ENCODE results near the gene ALKBH5. TPM values are rescaled to one million over a fixed set of nuclear protein-coding genes. Genes with fewer than 3 reads are reported as not detected.

ALKBH5 gene
- total RNA-seq, 1 donor from 2014 or later: 96.3 TPM

GRCh38 chr17:18182110-18182977 is 1.3 kb upstream of the ALKBH5 start:
- ATAC-seq (no peak), DNase-seq (ENCODE audit: low spot score) (no peak)
- intact Hi-C loops (cut with DNase I): no loop called here

- DNase-seq (ENCODE audit: low spot score): peak; percentile 94
- ATAC-seq: peak; percentile 78
- intact Hi-C loops (cut with DNase I): no loop called here
Measured at GRCh38 chr17:18182978-18183333, 672 bp upstream of the ALKBH5 start.

GRCh38 chr17:18184143-18185031 is 759 bp downstream of the ALKBH5 start:
- ATAC-seq (no peak), DNase-seq (ENCODE audit: low spot score) (peak; percentile 76)
- intact Hi-C loops (cut with DNase I): no loop called here

- ATAC-seq (no peak), DNase-seq (ENCODE audit: low spot score) (no peak)
- intact Hi-C loops (cut with DNase I): no loop called here
Measured at GRCh38 chr17:18185391-18185790, 1.8 kb downstream of the ALKBH5 start.

- intact Hi-C loops (cut with DNase I): no loop called here
- DNase-seq (ENCODE audit: low spot score): no peak
- no peak for ATAC-seq
Measured at GRCh38 chr17:18185832-18186626, 2.4 kb downstream of the ALKBH5 start.

- no peak for ATAC-seq
- DNase-seq (ENCODE audit: low spot score): no peak
- intact Hi-C loops (cut with DNase I): no loop called here
Measured at GRCh38 chr17:18186627-18186982, 3.0 kb downstream of the ALKBH5 start.

- DNase-seq (ENCODE audit: low spot score) (no peak), ATAC-seq (no peak)
- intact Hi-C loops (cut with DNase I): no loop called here
Measured at GRCh38 chr17:18187226-18187625, 3.6 kb downstream of the ALKBH5 start.

GRCh38 chr17:18187821-18188761 is 4.5 kb downstream of the ALKBH5 start:
- DNase-seq (ENCODE audit: low spot score) (no peak), ATAC-seq (no peak)
- intact Hi-C loops (cut with DNase I): no loop called here

- no peak for DNase-seq (ENCODE audit: low spot score)
- intact Hi-C loops (cut with DNase I): no loop called here
- no peak for ATAC-seq
Measured at GRCh38 chr17:18190628-18191235, 7.1 kb downstream of the ALKBH5 start.

GRCh38 chr17:18191236-18191667 is 7.6 kb downstream of the ALKBH5 start:
- intact Hi-C loops (cut with DNase I): no loop called here
- DNase-seq (ENCODE audit: low spot score) (no peak), ATAC-seq (peak; percentile 16)

- intact Hi-C loops (cut with DNase I): no loop called here
- ATAC-seq: no peak
- no peak for DNase-seq (ENCODE audit: low spot score)
Measured at GRCh38 chr17:18191967-18192366, 8.3 kb downstream of the ALKBH5 start.

- DNase-seq (ENCODE audit: low spot score) (no peak), ATAC-seq (no peak)
- intact Hi-C loops (cut with DNase I): no loop called here
Measured at GRCh38 chr17:18194394-18194793, 10.8 kb downstream of the ALKBH5 start.

GRCh38 chr17:18194804-18195203 is 11.2 kb downstream of the ALKBH5 start:
- intact Hi-C loops (cut with DNase I): no loop called here
- DNase-seq (ENCODE audit: low spot score) (no peak), ATAC-seq (no peak)

- DNase-seq (ENCODE audit: low spot score) (no peak), ATAC-seq (no peak)
- intact Hi-C loops (cut with DNase I): no loop called here
Measured at GRCh38 chr17:18195246-18195645, 11.6 kb downstream of the ALKBH5 start.

- ATAC-seq (no peak), DNase-seq (ENCODE audit: low spot score) (no peak)
- intact Hi-C loops (cut with DNase I): no loop called here
Measured at GRCh38 chr17:18197535-18198194, 14.0 kb downstream of the ALKBH5 start.

- ATAC-seq: no peak
- intact Hi-C loops (cut with DNase I): no loop called here
Measured at GRCh38 chr17:18198530-18198929, 14.9 kb downstream of the ALKBH5 start.

GRCh38 chr17:18201108-18201507 is 17.5 kb downstream of the ALKBH5 start:
- intact Hi-C loops (cut with DNase I): no loop called here
- no peak for ATAC-seq

More at GRCh38 chr17:18198530-18198929, 14.9 kb downstream of the ALKBH5 start:
- no peak for DNase-seq (ENCODE audit: low spot score)

More at GRCh38 chr17:18201108-18201507, 17.5 kb downstream of the ALKBH5 start:
- no peak for DNase-seq (ENCODE audit: low spot score)

Data from sciatic nerve (tissue), 2 donors.